MV-4-11 (cell line): Measurements from ENCODE around the gene LSM2.
A peak's percentile ranks its signal among the peaks of the same experiment; 100 is the strongest.

ENCODE experiments used
- DNase-seq: peaks from one replicate; lab custom pipeline; 2025; lab: John Stamatoyannopoulos, UW

LSM2 gene

GRCh38 chr6:31776989-31777666 is 29.6 kb downstream of the LSM2 start, which contains the start of gene VWA7:
VWA7 (minus strand) TSS chr6:31777328; CDS start chr6:31776779, 549 bp downstream.
- DNase-seq, result peak; percentile 79

- DNase-seq, result no peak
Observed at GRCh38 chr6:31776485-31776988, 30.2 kb downstream of the LSM2 start.

GRCh38 chr6:31775633-31776484 is 30.9 kb downstream of the LSM2 start:
- no peak for DNase-seq

- DNase-seq, result no peak
Observed at GRCh38 chr6:31775184-31775583, 31.6 kb downstream of the LSM2 start.

GRCh38 chr6:31771992-31772358 is 34.8 kb downstream of the LSM2 start:
- DNase-seq, result no peak

- no peak for DNase-seq
Observed at GRCh38 chr6:31770860-31771259, 35.9 kb downstream of the LSM2 start.

- peak; percentile 70 for DNase-seq
Observed at GRCh38 chr6:31769684-31770371, 36.9 kb downstream of the LSM2 start.

GRCh38 chr6:31768363-31769257 is 38.2 kb downstream of the LSM2 start:
- peak; percentile 84 for DNase-seq

GRCh38 chr6:31767096-31767645 is 39.6 kb downstream of the LSM2 start:
- DNase-seq, result no peak

- no peak for DNase-seq
Observed at GRCh38 chr6:31765910-31766794, 40.6 kb downstream of the LSM2 start.

- DNase-seq, result no peak
Observed at GRCh38 chr6:31765559-31765909, 41.2 kb downstream of the LSM2 start.

GRCh38 chr6:31764198-31764597 is 42.6 kb downstream of the LSM2 start:
- DNase-seq, result no peak

- DNase-seq, result no peak
Observed at GRCh38 chr6:31763619-31763940, 43.2 kb downstream of the LSM2 start.

- DNase-seq, result no peak
Observed at GRCh38 chr6:31762878-31763618, 43.7 kb downstream of the LSM2 start.

- DNase-seq, result no peak
Observed at GRCh38 chr6:31762356-31762755, 44.4 kb downstream of the LSM2 start, which contains the start of gene SAPCD1. SAPCD1 (plus strand) TSS chr6:31762656; CDS start chr6:31763055, 399 bp downstream.

GRCh38 chr6:31761343-31761742 is 45.4 kb downstream of the LSM2 start:
- DNase-seq, result no peak

GRCh38 chr6:31760790-31761189 is 46.0 kb downstream of the LSM2 start:
- DNase-seq, result no peak

GRCh38 chr6:31758281-31758680 is 48.5 kb downstream of the LSM2 start:
- DNase-seq, result no peak

- DNase-seq, result no peak
Observed at GRCh38 chr6:31752739-31753319, 53.9 kb downstream of the LSM2 start.
